ENCODE results near the gene PRKCG. TPM values are rescaled to one million over a fixed set of nuclear protein-coding genes. Genes with fewer than 3 reads are reported as not detected.

The PRKCG gene
- total and polyA plus RNA-seq, 2 of the 8 experiments (the other 6 are each of a cell fraction or from before 2014, with no cell fraction given), result 6.1 to 10.6 TPM

- Histone ChIP-seq H4K91ac (replicated peaks; ENCODE audit: insufficient read length, low read length) (no peak overlapping the region), H3K4me2 (ENCODE audit: insufficient read depth in 1 of 2, low read depth in 2 of 2, low read length in 2 of 2) (no peak overlapping the region), H3K4me3 (ENCODE audit: extremely low read depth in 1 of 4, insufficient read depth in 2 of 4, low read depth in 3 of 4, low read length in 4 of 4) (no peak overlapping the region), H3K9me3 (ENCODE audit: insufficient read depth in 2 of 2, low read depth in 1 of 2, low read length in 1 of 2) (no peaks in the 10 kb centered on the region; a peak in 1 of 4 replicates), H4K20me1 (replicated peaks in 1 of 2; ENCODE audit: control insufficient read depth in 1 of 2, insufficient read depth in 2 of 2, low read length in 2 of 2) (peaks cover 3 to 5% of the 10 kb centered on the region in 2 experiments), H3K79me1 (ENCODE audit: low read depth, low read length) (no peaks in the 10 kb centered on the region; the same call in none of the 2 replicates), H2BK15ac (ENCODE audit: low read length) (no peak overlapping the region), H4K5ac (ENCODE audit: insufficient read length, low read depth, low read length) (no peak overlapping the region), H3K4me1 (replicated peaks in 1 of 4; ENCODE audit: control insufficient read depth in 3 of 4, insufficient read depth in 4 of 4, low read length in 3 of 4) (no peaks in the 10 kb centered on the region; a peak in 1 of 7 replicates), H3K18ac (ENCODE audit: extremely low read depth, low read length) (no peak overlapping the region), H3K14ac (ENCODE audit: insufficient read length) (no peak overlapping the region), H3K27me3 (replicated peaks in 1 of 4; ENCODE audit: control insufficient read depth in 3 of 4, extremely low read depth in 1 of 4, insufficient read depth in 3 of 4, low read length in 3 of 4) (no peaks in the 10 kb centered on the region), H2BK12ac (ENCODE audit: low read depth, low read length) (no peak overlapping the region), H4K8ac (ENCODE audit: extremely low read depth, insufficient read depth, low read length) (no peak overlapping the region), H3K23me2 (ENCODE audit: low read depth, low read length) (no peaks in the 10 kb centered on the region; the same call in 1 of the 2 replicates), H2BK120ac (replicated peaks; ENCODE audit: low read depth, low read length) (no peak overlapping the region), H3K23ac (ENCODE audit: insufficient read length) (no peak overlapping the region), H3K36me3 (ENCODE audit: control insufficient read depth in 2 of 4, insufficient read depth in 4 of 4, low read length in 3 of 4) (peaks cover 13 to 43% (median 25%) of the 10 kb centered on the region in 4 experiments), H2AFZ (ENCODE audit: low read length) (no peak overlapping the region), H2BK5ac (ENCODE audit: low read depth, low read length) (no peak overlapping the region), H2BK20ac (ENCODE audit: low read length) (no peak overlapping the region), H3K27ac (ENCODE audit: low read depth, low read length) (no peak overlapping the region), H3K56ac (replicated peaks; ENCODE audit: insufficient read length, low read depth, low read length) (no peak overlapping the region), H2AK5ac (ENCODE audit: low read depth, low read length) (no peak overlapping the region), H3K4ac (replicated peaks; ENCODE audit: insufficient read length, low read depth, low read length) (no peak overlapping the region), H3K9ac (replicated peaks in 1 of 4; ENCODE audit: extremely low read depth in 1 of 4, low read depth in 3 of 4, low read length in 3 of 4) (no peak overlapping the region), H3K79me2 (ENCODE audit: control insufficient read depth in 1 of 2, insufficient read depth in 2 of 2, low read length in 2 of 2) (peaks cover 0 to 4% of the 10 kb centered on the region in 2 experiments; a peak in 1 of 4 replicates)
- 89% methylated on average over 7 of the region's 7 CpGs; no CpG with 5 or more reads in 1 of the 2 experiments for WGBS, 2 experiments (ENCODE audit: extremely low coverage in 1 of 2, insufficient coverage in 1 of 2, insufficient read length in 1 of 2, insufficient replicate concordance in 2 of 2, low coverage in 1 of 2, low lambda C conversion rate in 2 of 2, missing lambda C conversion rate in 1 of 2)
- TF ChIP-seq CTBP2 (IDR thresholded peaks at IDR 0.05; ENCODE audit: borderline replicate concordance, insufficient read depth, insufficient read length, low read length), result no peak
- no peak for TF ChIP-seq CREB1 (IDR thresholded peaks at IDR 0.05)
- no peak for TF ChIP-seq TCF12 (IDR thresholded peaks at IDR 0.05; ENCODE audit: low read depth, low read length)
- no peak for TF ChIP-seq HDAC6 (IDR thresholded peaks at IDR 0.05; ENCODE audit: low read depth, low read length)
- no peak for TF ChIP-seq SIRT6 (IDR thresholded peaks at IDR 0.05; ENCODE audit: low read length)
- no peak for TF ChIP-seq SIX5 (IDR thresholded peaks at IDR 0.05; ENCODE audit: low read depth, low read length)
- TF ChIP-seq KDM4A (IDR thresholded peaks at IDR 0.05; ENCODE audit: low read depth, low read length, severe bottlenecking), result no peak
- TF ChIP-seq GTF2F1 (IDR thresholded peaks at IDR 0.05; ENCODE audit: borderline replicate concordance, low read depth, low read length), result no peak
- TF ChIP-seq FOSL1 (IDR thresholded peaks at IDR 0.05; ENCODE audit: insufficient read depth, low read depth, low read length), result no peak
- TF ChIP-seq EGR1 (IDR thresholded peaks at IDR 0.05; ENCODE audit: borderline replicate concordance, low read depth, low read length), result no peak
- no peak for TF ChIP-seq CHD1 (IDR thresholded peaks at IDR 0.05; ENCODE audit: low read depth, low read length)
- TF ChIP-seq SP4 (IDR thresholded peaks at IDR 0.05; ENCODE audit: low read length), result no peak
- no peak for TF ChIP-seq POLR2AphosphoS5 (IDR thresholded peaks at IDR 0.05; ENCODE audit: low read depth, low read length)
- POLR2A ChIA-PET (ENCODE audit: partially characterized antibody), result interaction anchor here (0.6 to 1.2 kb wide), 5 partner anchors 9 to 58 kb away, joined by 3 to 4 read pairs (median 3); no protein-coding TSS in a partner anchor
- CTCF ChIA-PET (ENCODE audit: partially characterized antibody), result interaction anchor here (0.7 to 1.6 kb wide), 9 partner anchors 8 to 124 kb away, joined by 3 to 10 read pairs (median 6); no protein-coding TSS in a partner anchor
- DNase-seq (ENCODE audit: low read depth in 1 of 2, low spot score in 2 of 2), result no peak
- FAIRE-seq, result no peak
Observed at GRCh38 chr19:53917356-53917755, 35.4 kb downstream of the PRKCG start.
